GM19397 (cell line): ENCODE data around the gene CACNB4.

ENCODE experiments used
- ATAC-seq: cut with Tn5 transposase; IDR thresholded peaks from one replicate; pipeline ENCODE4 v1.9.1; 2021; ENCODE audit warnings: mild to moderate bottlenecking, moderate library complexity; ENCODE audit not compliant: unreplicated experiment

CACNB4 gene

DNA sequence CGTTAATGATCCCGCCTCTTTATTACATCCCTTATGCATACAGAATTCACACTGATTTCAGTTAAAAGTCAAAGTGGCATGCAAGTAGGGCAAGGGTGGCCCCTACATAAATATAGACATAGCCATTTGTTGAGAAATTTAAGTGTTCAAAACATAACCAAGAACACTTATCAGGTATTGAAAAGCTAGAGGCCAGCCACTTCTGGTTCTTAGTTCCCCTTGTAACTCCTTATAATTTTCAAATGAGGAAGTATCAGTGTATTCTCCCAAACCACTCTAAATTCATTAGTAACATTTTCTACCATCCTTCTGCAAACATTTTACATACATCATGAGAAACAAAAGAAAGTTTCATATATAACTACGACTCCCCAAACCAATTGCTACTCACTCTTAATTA lies 264.9 kb downstream of the CACNB4 start:
- no peak for ATAC-seq

DNA sequence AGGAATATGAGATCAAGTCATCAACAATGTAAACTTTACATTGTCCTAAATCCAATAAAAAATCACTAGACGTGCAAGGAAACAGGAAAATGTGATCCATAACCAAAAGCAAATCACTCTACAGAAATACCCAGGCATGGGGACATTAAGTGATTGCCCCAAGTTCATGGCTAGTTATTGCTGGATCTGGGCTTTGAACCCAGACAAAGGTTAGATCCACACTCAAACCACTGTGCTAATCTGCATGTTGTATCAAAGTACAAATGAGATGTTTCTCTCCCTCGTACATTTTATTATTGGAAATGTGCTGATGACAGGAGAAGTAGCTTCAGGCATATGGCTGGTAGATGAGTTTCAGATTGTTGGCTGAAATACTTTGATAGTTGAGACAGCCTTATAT lies 267.9 kb downstream of the CACNB4 start:
- ATAC-seq, result no peak

DNA sequence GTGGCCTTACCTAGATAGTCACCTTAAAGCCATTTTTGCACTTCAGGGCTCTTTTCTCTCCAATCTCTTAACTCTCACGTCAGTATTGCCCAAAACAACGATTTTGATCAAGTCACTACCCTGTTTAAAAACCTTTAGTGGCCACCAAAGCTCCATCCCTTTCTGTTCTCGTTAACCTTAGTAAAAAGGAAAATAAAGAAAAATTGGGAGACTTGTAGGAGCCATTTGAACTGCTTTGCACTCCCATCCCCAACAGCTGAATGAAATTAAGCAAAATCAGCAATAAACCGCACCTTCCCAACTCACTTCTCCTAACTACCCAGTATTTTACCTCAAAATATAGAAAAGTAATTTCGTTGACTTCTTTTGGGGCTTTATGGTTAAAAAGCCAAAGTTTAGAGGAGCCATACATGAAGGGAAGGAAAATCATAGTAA lies 269.9 kb downstream of the CACNB4 start:
- ATAC-seq, result no peak

DNA sequence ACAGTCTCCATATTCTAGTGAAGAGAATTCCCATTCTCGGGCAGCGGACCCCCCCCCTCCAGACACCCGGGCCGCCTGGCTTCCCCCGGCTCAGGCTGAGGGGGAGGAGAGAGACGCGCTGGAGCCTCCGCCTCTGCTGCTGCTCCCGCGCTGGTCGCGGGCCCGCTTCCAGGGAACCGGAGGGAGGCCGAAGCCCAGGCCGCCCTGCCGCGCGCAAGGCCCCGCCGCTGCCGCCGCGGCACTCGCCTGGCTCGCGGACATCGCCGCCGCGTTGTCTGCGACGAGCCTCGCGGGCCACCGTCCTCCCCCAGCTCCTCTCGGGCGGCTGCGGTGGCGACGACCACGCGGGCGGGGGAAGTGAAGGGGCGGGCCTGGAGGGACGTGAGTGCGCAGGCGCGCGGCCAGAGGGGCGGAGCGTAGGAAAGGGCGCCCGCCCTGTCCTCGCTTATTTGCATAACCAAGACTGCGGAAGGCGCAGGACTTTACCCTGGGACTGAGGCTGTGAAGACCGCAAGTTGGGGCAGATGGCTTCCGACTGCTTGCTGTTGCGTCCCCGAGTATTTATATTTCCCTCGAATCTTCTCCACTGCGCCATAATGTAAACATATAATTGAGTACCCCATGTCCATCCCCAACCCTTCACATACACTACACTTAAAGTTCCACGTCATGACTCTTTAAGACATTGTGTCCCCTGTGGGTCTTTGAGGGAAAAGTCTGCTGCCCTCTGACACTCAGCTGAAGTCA lies 270.5 kb downstream of the CACNB4 start, which contains the start of gene ARL5A:
Gene ARL5A (minus strand): TSS at position 279 of the 747 bp plus-strand sequence. CDS start 245 bp downstream, at position 34.
- ATAC-seq, result peak; percentile 95

DNA sequence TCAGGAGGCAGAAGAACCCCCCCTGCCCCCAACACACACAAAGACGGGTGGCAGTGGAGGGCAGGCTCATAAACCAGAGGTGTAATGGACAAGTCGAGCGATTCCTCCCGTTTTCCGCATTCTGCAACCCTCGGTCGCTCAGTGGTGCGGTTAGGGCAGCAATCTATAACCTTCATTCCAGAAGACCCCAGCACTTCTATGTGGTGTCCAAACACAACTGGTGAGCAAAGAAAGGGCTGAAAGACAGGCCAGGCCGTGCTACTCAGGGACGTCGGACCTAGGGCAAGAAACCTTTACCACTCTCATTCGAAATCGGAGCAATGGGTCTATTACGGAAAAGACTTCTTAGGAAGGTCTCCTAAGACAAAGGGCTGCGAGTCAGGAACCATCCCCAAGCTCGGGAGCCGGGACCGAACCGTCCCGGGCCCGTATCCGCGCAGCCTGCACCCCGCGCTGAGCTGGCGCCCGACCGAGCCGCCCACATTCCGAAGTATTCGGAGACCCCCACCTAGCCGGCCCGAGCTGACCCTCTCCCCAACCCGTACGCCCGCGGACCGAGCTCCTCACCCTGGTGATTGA lies 271.2 kb downstream of the CACNB4 start:
- peak; percentile 16 for ATAC-seq

DNA sequence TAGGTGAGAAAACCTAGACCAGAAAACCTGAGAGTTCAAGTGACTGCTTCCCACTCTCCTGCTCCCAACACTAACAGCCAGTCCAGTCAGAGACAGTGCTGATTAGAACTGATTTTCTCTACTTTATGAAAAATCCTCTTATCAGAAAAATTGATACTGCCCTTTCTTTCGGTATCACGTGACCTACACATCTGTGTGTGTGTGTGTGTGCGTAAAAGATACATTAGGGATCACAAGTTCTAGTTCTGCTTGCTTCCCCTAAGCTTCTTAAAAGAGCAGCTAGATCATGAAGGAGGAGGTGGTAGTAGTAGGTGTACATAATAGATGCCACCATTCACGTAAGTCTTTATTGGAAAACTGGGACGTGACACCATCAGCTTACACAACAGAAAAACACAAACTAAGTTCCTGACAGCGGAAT lies 272.1 kb downstream of the CACNB4 start:
- no peak for ATAC-seq

DNA sequence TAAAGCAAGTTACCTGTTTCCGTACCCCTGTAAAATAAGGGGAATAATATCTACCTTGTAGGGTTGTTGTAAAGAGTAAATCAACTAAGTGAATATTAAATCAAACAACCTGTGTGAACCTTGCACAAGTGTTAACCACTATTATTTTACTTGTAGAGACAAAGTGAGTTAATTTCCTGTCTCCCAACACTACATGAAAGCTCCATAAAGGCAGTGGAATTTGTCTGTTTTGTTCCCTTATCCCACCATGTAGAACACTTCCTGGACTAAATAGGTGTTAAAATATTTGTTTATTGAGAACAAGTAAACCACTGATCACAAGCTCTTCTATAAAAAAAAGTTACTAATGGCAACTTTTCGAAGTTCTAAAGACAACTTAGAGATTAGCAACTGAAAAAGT lies 274.0 kb downstream of the CACNB4 start:
- ATAC-seq, result no peak

DNA sequence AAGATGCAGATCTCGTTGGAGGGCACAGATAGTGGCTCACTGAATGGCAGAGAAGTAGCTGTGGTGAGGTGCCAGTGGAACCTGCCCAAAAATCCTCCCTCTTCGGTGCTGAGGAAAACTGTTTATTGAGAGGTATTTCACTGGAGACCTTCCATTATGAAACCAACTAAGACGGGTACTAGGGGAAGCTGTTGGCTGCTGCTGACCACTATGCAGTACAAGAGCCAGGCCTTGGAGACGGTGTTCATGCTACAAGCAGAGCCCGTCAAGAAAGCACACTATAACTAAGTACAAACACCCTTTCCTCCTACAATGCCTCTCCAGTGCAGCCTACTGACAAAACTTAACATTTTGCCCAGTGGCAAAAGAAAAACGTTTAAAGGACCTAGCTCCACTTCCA lies 275.2 kb downstream of the CACNB4 start:
- no peak for ATAC-seq

DNA sequence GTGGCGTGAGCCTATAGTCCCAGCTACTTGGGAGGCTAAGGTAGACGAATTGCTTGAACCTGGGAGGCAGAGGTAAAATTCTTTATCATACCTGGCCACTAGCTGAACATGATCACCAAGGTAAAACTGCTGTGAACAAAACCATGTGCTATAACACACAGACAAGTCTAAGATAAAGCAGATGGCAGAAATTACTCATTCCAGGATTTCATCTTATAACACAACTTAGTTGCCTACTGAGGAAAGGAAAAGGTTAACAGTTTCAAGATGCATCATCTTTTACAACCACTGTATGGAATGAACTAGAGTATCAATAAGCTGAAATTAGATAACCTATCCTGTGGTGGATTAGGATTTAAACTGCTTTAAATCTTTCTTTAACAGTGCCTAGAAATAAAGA lies 278.9 kb downstream of the CACNB4 start:
- ATAC-seq, result no peak

DNA sequence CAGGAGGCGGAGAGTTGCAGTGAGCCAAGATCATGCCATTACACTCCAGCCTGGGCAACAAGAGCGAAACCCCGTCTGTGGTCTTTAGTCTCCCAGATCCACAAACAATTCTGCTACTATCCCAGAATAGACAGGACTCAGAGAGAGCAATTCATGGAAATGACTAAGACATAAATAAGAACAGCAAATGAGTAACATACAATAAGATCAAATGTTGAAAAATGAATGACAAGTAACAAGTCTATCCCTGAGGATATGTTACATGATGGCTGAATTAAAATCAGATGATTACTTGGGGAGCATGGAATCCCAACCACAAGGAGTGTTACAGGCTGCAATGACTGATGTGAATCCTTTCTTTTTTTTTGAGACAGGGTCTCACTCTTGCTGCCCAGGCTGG lies 280.9 kb downstream of the CACNB4 start:
- ATAC-seq, result no peak

DNA sequence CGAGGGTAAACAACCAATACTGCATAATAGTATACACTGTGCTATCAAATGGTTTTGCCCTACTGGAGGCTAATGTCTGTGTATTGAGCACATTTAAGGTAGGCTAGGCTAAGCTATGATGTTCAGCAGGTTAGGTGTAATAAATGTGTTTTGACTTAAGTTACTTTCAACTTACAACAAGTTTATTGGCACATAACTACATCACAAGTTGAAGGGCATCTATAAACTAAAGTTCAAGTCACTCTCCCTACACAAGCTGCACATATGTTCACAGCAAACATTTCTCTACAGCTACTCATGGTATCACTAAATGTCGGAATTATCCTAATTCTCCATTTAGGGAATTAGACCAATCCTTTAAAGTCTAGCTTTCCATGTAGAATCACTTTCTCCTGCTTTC lies 282.0 kb downstream of the CACNB4 start:
- ATAC-seq, result no peak

DNA sequence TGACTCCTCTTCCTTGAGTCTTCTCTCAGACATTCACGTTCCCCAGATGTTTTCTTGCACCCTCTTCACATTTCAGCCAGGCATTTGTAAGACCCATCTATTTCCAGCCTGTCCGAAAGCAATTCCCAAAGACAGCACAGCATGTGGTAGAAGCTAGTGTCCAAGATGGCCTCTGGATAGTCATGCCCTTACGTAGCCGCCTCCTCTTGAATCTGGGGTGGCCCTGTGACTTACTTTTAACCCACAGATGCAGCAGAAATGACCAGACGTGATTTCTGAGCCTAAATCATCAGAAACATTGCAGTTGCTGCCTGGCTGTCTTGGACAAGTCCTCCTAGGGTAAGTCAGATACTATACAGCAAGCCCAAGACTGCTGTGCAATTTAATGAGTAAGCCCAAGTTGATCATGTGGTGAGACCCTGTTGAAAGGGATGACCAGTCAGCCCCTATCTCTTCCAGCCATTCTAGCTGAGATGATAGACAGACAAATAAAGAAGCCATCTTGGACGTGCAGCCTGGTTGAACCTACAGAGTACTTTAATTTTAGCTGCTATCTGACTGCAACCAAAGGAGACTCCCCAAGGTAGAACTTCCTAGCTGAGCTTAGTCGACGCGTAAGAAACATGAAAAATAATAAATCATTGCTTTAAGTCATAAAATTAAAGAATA lies 282.9 kb downstream of the CACNB4 start:
- ATAC-seq, result no peak

DNA sequence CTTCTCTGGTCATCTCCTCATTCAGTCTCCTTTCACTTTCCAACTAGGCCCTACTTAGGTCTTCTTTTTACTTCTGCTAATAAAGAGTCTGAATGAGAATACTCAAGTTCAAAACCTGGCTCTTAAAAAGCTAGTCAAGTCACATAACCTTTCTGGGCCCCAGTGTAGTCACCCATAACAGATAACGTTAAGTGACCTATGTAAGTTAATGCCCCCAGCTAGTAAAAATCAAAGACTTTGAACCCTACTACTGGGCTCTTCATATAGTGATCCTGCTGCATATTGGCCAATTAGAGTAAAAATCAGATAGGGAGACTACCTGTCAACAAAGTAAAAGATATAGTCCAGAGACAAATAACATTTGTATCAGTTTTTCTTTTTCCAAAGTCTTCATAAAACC lies 288.4 kb downstream of the CACNB4 start:
- no peak for ATAC-seq

DNA sequence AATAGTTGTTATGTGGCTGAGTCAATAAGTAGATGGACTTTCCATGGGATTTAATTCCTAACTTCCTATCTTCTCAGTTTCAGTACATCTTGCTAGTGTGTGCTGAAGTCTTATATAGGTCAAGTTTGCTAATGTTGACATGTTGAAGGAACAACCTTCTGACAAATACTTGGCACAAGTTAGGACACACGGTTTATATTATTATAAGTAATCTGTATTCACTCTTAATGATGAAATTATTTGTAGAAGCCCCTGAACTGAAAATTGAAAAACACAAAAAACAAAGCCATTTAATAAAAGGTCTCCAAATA lies 289.8 kb downstream of the CACNB4 start:
- ATAC-seq, result no peak

DNA sequence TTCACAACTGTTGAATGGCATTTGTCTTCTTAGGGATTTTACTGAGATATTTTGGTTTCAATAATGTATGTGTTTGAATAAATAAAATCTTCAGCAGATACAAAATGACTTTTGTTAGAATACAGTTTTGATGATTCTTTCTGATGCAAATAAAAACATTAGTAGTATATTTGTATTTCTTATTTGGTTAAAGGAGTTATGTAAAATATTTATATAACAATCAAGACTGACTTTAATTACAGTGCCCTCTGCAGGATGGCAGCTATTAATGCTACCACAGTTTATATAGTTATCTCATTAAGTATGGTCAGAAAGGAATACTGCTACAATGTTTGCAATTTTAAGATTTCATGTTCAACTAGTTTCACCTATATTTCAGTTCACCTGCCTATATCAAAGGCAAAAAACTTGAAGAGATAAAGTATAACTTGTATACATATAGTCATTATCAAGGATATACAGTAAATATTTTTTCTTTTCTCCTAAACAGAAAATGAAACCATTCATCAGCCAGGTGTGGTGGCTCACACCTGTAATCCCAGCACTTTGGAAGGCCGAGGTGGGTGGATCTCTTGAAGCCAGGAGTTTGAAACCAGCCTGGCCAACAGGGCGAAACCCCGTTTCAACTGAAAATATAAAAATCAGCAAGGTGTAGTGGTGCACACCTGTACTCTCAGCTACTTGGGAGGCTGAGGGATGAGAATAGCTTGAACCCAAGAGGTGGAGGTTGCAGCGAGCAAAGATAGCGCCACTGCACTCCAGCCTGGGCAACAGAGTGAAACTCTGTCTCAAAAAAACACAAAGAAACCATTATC lies 290.4 kb downstream of the CACNB4 start:
- ATAC-seq, result no peak

DNA sequence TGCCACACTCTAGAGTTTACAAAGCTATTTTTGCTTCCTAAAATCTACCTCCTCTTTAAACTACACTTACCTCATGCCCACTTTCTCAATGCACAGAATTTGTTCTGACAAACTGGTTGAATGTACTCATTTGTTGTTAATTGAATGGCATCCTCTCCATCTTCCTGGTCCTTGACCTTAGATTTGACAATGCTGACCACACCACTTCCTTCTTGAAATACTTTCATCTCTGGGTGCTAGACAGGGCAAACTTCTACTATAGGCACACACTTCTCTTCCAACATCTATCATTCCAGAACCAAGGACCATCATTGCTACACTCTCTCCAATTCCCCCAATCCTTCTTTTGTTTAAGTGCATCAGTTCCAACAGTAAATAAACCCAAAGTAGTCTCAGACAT lies 292.9 kb downstream of the CACNB4 start:
- ATAC-seq, result no peak

DNA sequence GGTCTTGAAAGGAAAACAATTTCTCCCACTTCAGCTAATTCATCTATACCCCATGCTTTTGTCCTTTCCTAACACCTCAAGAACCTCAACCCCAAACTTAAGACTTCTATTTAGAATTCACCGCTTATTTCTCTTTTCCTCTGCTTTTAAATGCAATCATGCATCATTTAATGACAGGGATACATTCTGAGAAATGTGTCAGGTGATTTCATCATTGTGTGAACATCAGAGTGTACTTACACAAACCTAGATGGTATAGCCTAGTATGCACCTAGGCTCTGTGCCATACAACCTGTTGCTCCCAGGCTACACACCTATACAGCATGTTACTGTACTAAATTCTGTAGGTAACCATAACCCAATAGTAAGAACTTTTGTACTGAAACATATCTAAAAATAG lies 293.5 kb downstream of the CACNB4 start:
- ATAC-seq, result no peak

DNA sequence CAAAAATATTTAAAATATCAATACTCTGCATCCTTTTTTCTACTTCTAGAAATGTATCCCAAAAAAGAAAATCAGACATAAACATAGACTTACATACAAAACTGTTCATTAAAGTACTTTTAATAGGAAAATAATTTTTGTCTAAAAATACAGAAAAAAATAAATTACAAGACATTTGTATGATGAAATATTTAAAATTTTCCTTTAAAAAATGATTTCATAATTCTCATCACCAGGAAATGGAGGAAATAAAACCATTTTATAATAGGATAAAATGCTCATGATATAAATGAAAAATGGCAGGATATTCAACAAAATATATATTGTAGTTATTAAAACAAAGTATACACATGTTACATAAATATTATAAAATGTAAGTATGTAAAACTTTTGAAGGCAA lies 295.0 kb downstream of the CACNB4 start:
- no peak for ATAC-seq

DNA sequence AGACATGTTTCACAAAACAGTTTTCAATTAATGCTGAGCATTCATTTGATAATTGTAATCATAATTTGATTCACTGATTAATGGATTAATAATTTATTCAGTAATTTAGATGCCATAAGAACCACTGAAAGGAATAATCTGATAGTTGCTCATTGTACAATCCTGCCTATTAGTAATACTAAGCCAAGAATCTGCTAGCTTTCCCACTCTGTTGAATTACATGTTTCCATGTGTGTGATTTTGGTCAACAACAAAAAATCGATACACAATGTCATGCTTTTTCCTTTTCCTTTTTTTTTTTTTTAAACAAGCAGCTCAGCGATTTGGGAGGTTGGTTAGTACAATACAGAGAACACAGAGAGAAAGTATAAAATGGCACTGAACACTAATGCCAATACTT lies 296.5 kb downstream of the CACNB4 start:
- ATAC-seq, result no peak

DNA sequence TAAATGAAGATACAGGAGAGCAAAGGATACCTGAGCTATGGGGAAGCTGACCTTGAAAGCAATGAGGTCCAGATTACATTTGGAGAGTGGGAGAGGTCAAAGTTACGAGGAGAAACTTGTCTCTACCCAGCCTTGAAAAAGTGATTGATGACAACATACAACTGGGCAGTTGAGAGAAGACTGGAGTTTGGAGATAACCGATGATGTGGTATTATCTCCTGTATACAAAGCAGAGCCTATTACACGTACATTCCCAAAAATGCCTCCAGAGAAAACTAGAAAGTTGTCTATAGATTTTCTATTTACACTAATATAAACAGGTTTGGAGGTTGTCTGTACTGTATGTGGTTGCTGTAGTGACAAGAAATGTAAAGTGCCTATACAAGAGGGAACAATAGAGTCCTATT lies 299.0 kb downstream of the CACNB4 start:
- ATAC-seq, result no peak

DNA sequence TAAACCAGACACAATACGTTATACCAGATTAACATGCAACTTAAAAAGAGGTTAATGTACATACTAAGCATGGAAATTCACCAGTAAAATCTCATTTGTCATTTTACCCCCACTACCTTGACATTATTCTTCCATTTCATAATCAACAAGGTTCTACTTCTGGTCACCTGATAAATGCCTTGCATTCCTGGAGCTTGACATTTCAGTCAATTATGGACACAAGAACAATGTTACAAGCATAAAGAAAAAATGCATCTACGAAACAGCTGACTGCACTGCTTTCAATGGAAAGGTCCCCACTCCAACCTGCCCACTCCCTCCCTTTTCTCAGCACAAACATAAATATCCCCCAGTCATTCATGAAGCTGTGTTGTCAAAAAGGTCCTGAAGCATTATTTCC lies 302.1 kb downstream of the CACNB4 start:
- ATAC-seq, result no peak
